BE2C (cell line): ENCODE data around the gene MAP3K13.
"Not testable (repeated sequence)": the region's sequence is repeated elsewhere in the genome, so short reads cannot be mapped to it uniquely, and the experiment has no call there.

Experiments used
- DNase-seq: peaks from one replicate; pipeline ENCODE4 v3.0.0-alpha.2; 2020
- H3K27me3 ChIP-seq: fragments of 250-450 bp; sonication (Bioruptor Pico); 2 replicates; pipeline ENCODE4 v1.5.1; 2020; ENCODE audit warnings: mild to moderate bottlenecking
- H3K36me3 ChIP-seq: fragments of 250-450 bp; sonication (Bioruptor Pico); 2 replicates; pipeline ENCODE4 v1.5.1; 2020; ENCODE audit warnings: mild to moderate bottlenecking
- H3K4me1 ChIP-seq: fragments of 250-450 bp; sonication (Bioruptor Pico); 2 replicates; pipeline ENCODE4 v1.5.1; 2020
- H3K4me3 ChIP-seq: 2 replicates; pipeline ENCODE4 v1.5.1; 2011; ENCODE audit warnings: low read depth, low read length
- H3K9me3 ChIP-seq: fragments of 250-450 bp; sonication (Bioruptor Pico); 2 replicates; pipeline ENCODE4 v1.5.1; 2020
- TF ChIP-seq, protein P1 (sequence below): IDR thresholded peaks from 2 replicates; pipeline ENCODE4 v1.5.1; 2012; ENCODE audit warnings: mild to moderate bottlenecking, low read depth, low read length

MAP3K13 gene

GRCh38 chr3:185365291-185366073 is 2.5 kb downstream of the MAP3K13 start:
- Histone ChIP-seq H3K9me3 (no peaks in the 10 kb centered on the region), H3K36me3 (no peaks in the 10 kb centered on the region), H3K4me3 (peak overlapping the region; percentile 91), H3K27me3 (no peaks in the 10 kb centered on the region), H3K4me1 (peaks cover 9% of the 10 kb centered on the region; the same call in 1 of the 2 replicates)
- TF ChIP-seq, protein P1, sequence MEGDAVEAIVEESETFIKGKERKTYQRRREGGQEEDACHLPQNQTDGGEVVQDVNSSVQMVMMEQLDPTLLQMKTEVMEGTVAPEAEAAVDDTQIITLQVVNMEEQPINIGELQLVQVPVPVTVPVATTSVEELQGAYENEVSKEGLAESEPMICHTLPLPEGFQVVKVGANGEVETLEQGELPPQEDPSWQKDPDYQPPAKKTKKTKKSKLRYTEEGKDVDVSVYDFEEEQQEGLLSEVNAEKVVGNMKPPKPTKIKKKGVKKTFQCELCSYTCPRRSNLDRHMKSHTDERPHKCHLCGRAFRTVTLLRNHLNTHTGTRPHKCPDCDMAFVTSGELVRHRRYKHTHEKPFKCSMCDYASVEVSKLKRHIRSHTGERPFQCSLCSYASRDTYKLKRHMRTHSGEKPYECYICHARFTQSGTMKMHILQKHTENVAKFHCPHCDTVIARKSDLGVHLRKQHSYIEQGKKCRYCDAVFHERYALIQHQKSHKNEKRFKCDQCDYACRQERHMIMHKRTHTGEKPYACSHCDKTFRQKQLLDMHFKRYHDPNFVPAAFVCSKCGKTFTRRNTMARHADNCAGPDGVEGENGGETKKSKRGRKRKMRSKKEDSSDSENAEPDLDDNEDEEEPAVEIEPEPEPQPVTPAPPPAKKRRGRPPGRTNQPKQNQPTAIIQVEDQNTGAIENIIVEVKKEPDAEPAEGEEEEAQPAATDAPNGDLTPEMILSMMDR: no peak
- DNase-seq: no peak

DNA sequence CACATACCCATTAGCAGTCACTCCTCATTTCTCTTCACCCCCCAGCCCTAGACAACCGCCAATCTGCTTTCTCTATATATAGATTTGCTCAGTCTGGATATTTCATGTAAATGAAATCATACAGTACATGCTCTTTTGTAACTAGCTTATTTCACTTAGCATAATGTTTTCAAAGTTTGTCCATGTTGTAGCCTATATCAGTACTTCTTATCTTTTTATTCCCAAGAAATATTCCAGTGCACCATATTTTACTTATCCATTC is 3.1 kb downstream of the MAP3K13 start:
- Histone ChIP-seq H3K4me1 (peaks cover 11% of the 10 kb centered on the region; the same call in 1 of the 2 replicates), H3K9me3 (no peaks in the 10 kb centered on the region), H3K36me3 (no peaks in the 10 kb centered on the region), H3K4me3 (no peak overlapping the region), H3K27me3 (no peaks in the 10 kb centered on the region)
- DNase-seq: no peak
- TF ChIP-seq, protein P1: no peak

DNA sequence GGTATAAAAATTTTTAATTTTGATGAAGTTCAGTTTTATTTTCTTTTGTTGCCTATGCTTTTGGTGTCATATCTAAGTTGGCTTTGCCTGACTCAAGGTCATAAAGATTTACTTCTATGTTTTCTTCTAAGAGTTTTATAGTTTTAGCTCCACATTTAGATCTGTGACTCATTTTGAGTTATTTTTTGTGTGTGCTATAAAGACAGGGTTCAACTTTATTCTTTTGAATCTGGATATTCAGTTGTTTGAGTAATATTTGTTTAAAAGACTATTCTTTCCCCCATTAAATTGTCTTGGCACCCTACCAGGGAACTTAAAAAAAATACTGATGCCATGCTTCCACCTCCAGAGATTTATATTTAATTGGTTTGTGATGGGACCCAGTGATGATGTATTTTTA is 4.0 kb downstream of the MAP3K13 start:
- H3K27me3 ChIP-seq: no peaks in the 10 kb centered on the region
- TF ChIP-seq, protein P1: no peak
- peaks cover 15% of the 10 kb centered on the region for H3K4me1 ChIP-seq
- H3K36me3 ChIP-seq: no peaks in the 10 kb centered on the region
- no peaks in the 10 kb centered on the region for H3K9me3 ChIP-seq
- no peak for DNase-seq
- H3K4me3 ChIP-seq: no peak overlapping the region

DNA sequence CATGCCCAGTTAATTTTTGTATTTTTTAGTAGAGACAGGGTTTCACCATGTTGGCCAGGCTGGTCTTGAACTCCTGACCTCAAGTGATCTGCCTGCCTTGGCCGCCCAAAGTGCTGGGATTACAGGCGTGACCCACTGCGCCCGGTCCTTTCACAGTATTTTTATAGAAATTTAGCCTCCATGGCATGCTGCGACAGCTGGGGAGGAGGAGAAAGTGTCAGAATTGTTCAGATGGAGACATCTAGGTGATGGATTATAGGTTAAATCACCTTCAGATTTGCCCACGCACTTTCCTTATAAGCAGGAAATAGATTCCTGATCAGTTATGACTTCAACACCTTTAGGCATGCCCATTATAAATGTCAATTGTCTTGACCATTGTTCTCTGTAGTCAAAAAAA is 7.4 kb downstream of the MAP3K13 start:
- H3K27me3 ChIP-seq, H3K36me3 ChIP-seq, DNase-seq, H3K4me3 ChIP-seq, H3K9me3 ChIP-seq: not testable (repeated sequence)
- peaks cover 16% of the 10 kb centered on the region for H3K4me1 ChIP-seq

DNA sequence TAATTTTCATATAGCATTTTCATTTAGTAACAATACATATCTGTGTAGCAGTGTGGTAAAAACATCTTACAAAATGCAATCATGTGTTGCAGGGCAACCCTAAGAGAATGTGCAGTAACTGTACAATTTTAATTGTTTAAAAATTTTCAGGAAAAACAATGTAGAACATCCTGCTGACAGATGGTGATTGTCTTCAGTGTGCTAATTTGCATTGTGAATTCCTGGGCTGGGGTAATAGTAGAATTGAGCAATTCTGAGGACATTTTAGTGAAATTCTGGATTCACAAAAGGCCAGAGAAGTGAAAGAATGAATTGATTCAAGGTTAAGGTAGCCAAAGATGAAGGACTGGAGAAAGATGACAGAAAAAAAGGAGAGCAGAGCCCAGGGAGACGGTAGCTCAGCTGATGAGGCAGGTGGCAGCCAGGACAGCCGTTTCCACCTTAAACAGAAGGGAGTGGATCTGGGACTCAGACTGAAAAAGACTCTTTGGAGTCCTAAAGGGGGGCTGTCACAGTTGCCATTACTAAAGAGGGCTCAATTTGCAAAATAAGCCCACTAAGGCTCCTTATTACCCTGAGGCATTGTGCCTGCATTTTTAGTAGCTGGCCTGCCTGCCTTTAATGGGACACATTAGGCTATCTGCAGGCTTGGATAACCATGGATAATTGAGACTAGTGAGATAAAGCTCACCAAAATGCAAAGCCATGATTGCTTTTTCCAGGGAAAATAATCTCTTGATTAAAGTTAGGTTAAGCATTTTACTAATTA is 8.6 kb downstream of the MAP3K13 start:
- TF ChIP-seq, protein P1: no peak
- Histone ChIP-seq H3K27me3 (no peaks in the 10 kb centered on the region), H3K4me1 (peaks cover 16% of the 10 kb centered on the region), H3K4me3 (no peak overlapping the region; the same call in 1 of the 2 replicates), H3K36me3 (no peaks in the 10 kb centered on the region), H3K9me3 (no peaks in the 10 kb centered on the region)
- DNase-seq: peak; percentile 79

GRCh38 chr3:185381320-185382058 is 18.6 kb downstream of the MAP3K13 start:
- Histone ChIP-seq H3K4me1 (no peaks in the 10 kb centered on the region), H3K9me3 (0 out of 2 replicates have a peak, but pooled peaks cover 2% of the 10 kb centered on the region), H3K4me3 (no peak overlapping the region), H3K27me3 (no peaks in the 10 kb centered on the region), H3K36me3 (no peaks in the 10 kb centered on the region)
- TF ChIP-seq, protein P1: no peak
- no peak for DNase-seq
